Neural cell (in vitro differentiated cells): ENCODE measurements around the gene JMJD8.

Experiments used
- EZH2 ChIP-seq: fragments of 200-600, 300-800 bp; shearing (Covaris generic), sonication (generic); IDR thresholded peaks from 2 replicates; pipeline ENCODE4 v1.6.1; 2014; ENCODE audit warnings: antibody characterized with exemption, low read length, borderline replicate concordance, mild to moderate bottlenecking; ENCODE audit not compliant: insufficient read depth, poor library complexity, severe bottlenecking
- POLR2AphosphoS5 ChIP-seq: IDR thresholded peaks from 2 replicates; pipeline ENCODE4 v1.6.1; 2012
- TF ChIP-seq, protein P1 (sequence below): fragments of 450-650 bp; IDR thresholded peaks from 2 replicates; pipeline ENCODE4 v1.5.1; 2014; ENCODE audit warnings: antibody characterized with exemption, mild to moderate bottlenecking, moderate library complexity; ENCODE audit not compliant: poor library complexity, severe bottlenecking

- TF ChIP-seq, protein P1, sequence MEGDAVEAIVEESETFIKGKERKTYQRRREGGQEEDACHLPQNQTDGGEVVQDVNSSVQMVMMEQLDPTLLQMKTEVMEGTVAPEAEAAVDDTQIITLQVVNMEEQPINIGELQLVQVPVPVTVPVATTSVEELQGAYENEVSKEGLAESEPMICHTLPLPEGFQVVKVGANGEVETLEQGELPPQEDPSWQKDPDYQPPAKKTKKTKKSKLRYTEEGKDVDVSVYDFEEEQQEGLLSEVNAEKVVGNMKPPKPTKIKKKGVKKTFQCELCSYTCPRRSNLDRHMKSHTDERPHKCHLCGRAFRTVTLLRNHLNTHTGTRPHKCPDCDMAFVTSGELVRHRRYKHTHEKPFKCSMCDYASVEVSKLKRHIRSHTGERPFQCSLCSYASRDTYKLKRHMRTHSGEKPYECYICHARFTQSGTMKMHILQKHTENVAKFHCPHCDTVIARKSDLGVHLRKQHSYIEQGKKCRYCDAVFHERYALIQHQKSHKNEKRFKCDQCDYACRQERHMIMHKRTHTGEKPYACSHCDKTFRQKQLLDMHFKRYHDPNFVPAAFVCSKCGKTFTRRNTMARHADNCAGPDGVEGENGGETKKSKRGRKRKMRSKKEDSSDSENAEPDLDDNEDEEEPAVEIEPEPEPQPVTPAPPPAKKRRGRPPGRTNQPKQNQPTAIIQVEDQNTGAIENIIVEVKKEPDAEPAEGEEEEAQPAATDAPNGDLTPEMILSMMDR, result no peak
- TF ChIP-seq POLR2AphosphoS5, result no peak
- no peak for TF ChIP-seq EZH2
Measured at GRCh38 chr16:668519-669171, 15.5 kb downstream of the JMJD8 start.
